ENCODE data around the gene SOWAHB.

- TF ChIP-seq POLR2AphosphoS5 (IDR thresholded peaks at IDR 0.05; ENCODE audit: low read depth, low read length), result no peak
- no peak for TF ChIP-seq POLR2A (IDR thresholded peaks at IDR 0.05; ENCODE audit: low read depth, low read length)
Observed at GRCh38 chr4:76867880-76868655, 29.9 kb downstream of the SOWAHB start.
